Sigmoid colon (tissue), 7 donors: ENCODE results near the gene TPCN1. TPM values are rescaled to one million over a fixed set of nuclear protein-coding genes. Genes with fewer than 3 reads are reported as not detected.

Experiments used
- DNase-seq: peaks from one replicate; pipeline ENCODE4 v3.0.0-alpha.2; 2019
- H3K27ac ChIP-seq, 4 donors: fragments of 200-600 bp; sonication (generic); one replicate each; pipeline ENCODE4 v1.5.1; 2016 to 2019; ENCODE audit warnings: mild to moderate bottlenecking in 1 of 4
- H3K27me3 ChIP-seq, 3 donors: fragments of 200-600 bp; sonication (generic); one replicate each; pipeline ENCODE4 v1.5.1; 2019; ENCODE audit warnings: mild to moderate bottlenecking in 1 of 3
- H3K36me3 ChIP-seq, 4 donors: fragments of 200-600 bp; sonication (generic); one replicate each; pipeline ENCODE4 v1.5.1; 2016 to 2019
- H3K4me1 ChIP-seq, 4 donors: fragments of 200-600 bp; sonication (generic); one replicate each; pipeline ENCODE4 v1.5.1; 2017 to 2019
- H3K4me3 ChIP-seq, 4 donors: fragments of 200-600 bp; sonication (generic); one replicate each; pipeline ENCODE4 v1.5.1; 2017 to 2019; ENCODE audit warnings: mild to moderate bottlenecking in 2 of 4, moderate library complexity in 1 of 4
- H3K9me3 ChIP-seq, 4 donors: fragments of 200-600 bp in 3 of 4; sonication (generic) in 3 of 4; one replicate each; pipeline versions ENCODE4 v1.5.1 to v1.6.1; 2013 to 2019
- CTCF ChIP-seq, 4 experiments: fragments of 450-650 bp in 3 of 4; fragments of 200-600 bp in 1 of 4; IDR thresholded peaks; one replicate each; pipeline ENCODE4 v1.5.1; 2016 to 2019; ENCODE audit warnings: antibody characterized with exemption in 4 of 4, mild to moderate bottlenecking in 3 of 4, moderate library complexity in 2 of 4
- EP300 ChIP-seq, 4 donors: sonication (generic); formaldehyde crosslinking; IDR thresholded peaks; one replicate each; pipeline ENCODE4 v1.6.1; 2017; ENCODE audit warnings: antibody characterized with exemption in 4 of 4
- POLR2A ChIP-seq, 2 donors: fragments of 450-650 bp; IDR thresholded peaks; one replicate each; pipeline ENCODE4 v1.6.1; 2016; ENCODE audit warnings: antibody characterized with exemption in 2 of 2, mild to moderate bottlenecking in 2 of 2, moderate library complexity in 2 of 2
- POLR2AphosphoS5 ChIP-seq, 4 donors: sonication (generic); formaldehyde crosslinking; IDR thresholded peaks; one replicate each; pipeline ENCODE4 v1.6.1; 2017; ENCODE audit warnings: antibody characterized with exemption in 4 of 4
- WGBS, 2 donors: extraction: QIAGEN DNeasy Blood & Tissue Kit; methylation state at CpG; one replicate each; pipeline ENCODE4 v1.1.7; 2013; 5-methylcytosine and 5-hydroxymethylcytosine counted together
- intact Hi-C: fragments of 100-400 bp; cut with DNase I; formaldehyde crosslinking; loops from one replicate; pipeline ENCODE4 v1.15.1; 2023
- polyA plus RNA-seq, 3 donors: library from polyadenylated mRNA; stranded (reverse); fragments of 200-250 nt; gene quantifications; one replicate each; pipeline ENCODE4 v1.2.3, GENCODE V29; 2013
- total RNA-seq, 4 donors: library from RNA; depleted of rRNA; stranded (reverse); fragments of >200 nt; gene quantifications; one replicate each; pipeline ENCODE4 v1.1.0, GENCODE V29; 2016
- donor health status: healthy with polysubstance abuse.
- donor health status: Bipolar disorder and iron deficiency.
- donor health status: healthy.

The TPCN1 gene
- total and polyA plus RNA-seq, 7 donors, result 6.0 to 51.5 (median 28.3) TPM

GRCh38 chr12:113295886-113296556, 74.8 kb downstream of the TPCN1 start:
- DNase-seq, result no peak
- 90 to 95% methylated on average over 24 of the region's 24 CpGs for WGBS, 2 donors
- H3K4me1 ChIP-seq, result peaks cover 0 to 13% (median 9%) of the 10 kb centered on the region in 4 donors
- TF ChIP-seq POLR2AphosphoS5 (IDR thresholded peaks at IDR 0.05), result no peak
- peaks cover 20 to 81% (median 34%) of the 10 kb centered on the region in 4 donors for H3K36me3 ChIP-seq
- intact Hi-C loops, result no loop called here
- no peak overlapping the region for H3K27ac ChIP-seq
- H3K4me3 ChIP-seq, result no peak overlapping the region
- H3K27me3 ChIP-seq, result no peaks in the 10 kb centered on the region
- H3K9me3 ChIP-seq, result no peaks in the 10 kb centered on the region

GRCh38 chr12:113296557-113297213, 75.4 kb downstream of the TPCN1 start:
- intact Hi-C loops, result no loop called here

GRCh38 chr12:113297214-113297587, 75.9 kb downstream of the TPCN1 start:
- peaks cover 16 to 69% (median 28%) of the 10 kb centered on the region in 4 donors for H3K36me3 ChIP-seq
- 82 to 86% methylated on average over 9 of the region's 9 CpGs for WGBS, 2 donors

More at GRCh38 chr12:113296557-113297213, 75.4 kb downstream of the TPCN1 start:
- H3K27me3 ChIP-seq, result no peaks in the 10 kb centered on the region
- WGBS, 2 donors, result 91 to 92% methylated on average over 23 of the region's 23 CpGs
- H3K9me3 ChIP-seq, result no peaks in the 10 kb centered on the region
- no peak for DNase-seq
- H3K27ac ChIP-seq, result no peak overlapping the region
- H3K4me3 ChIP-seq, result no peak overlapping the region
- H3K36me3 ChIP-seq, result peaks cover 20 to 74% (median 31%) of the 10 kb centered on the region in 4 donors
- H3K4me1 ChIP-seq, result peaks cover 0 to 13% (median 9%) of the 10 kb centered on the region in 4 donors
- TF ChIP-seq POLR2AphosphoS5 (IDR thresholded peaks at IDR 0.05), result no peak
- no peak for TF ChIP-seq CTCF (IDR thresholded peaks at IDR 0.05)
- no peak for TF ChIP-seq POLR2A (IDR thresholded peaks at IDR 0.05)
- no peak for TF ChIP-seq EP300 (IDR thresholded peaks at IDR 0.05)

GRCh38 chr12:113297621-113298471, 76.6 kb downstream of the TPCN1 start:
- Histone ChIP-seq H3K4me3 (no peak overlapping the region), H3K9me3 (no peaks in the 10 kb centered on the region), H3K27ac (peak overlapping the region in 2 of 4 donors; percentile 14 to 37), H3K36me3 (peaks cover 10 to 62% (median 22%) of the 10 kb centered on the region in 4 donors), H3K4me1 (peaks cover 0 to 13% (median 9%) of the 10 kb centered on the region in 4 donors), H3K27me3 (no peaks in the 10 kb centered on the region)
- intact Hi-C loops, result no loop called here
- TF ChIP-seq POLR2AphosphoS5 (IDR thresholded peaks at IDR 0.05), result no peak
- TF ChIP-seq CTCF (IDR thresholded peaks at IDR 0.05), result no peak
- TF ChIP-seq POLR2A (IDR thresholded peaks at IDR 0.05), result no peak
- TF ChIP-seq EP300 (IDR thresholded peaks at IDR 0.05), result no peak
- no peak for DNase-seq
- WGBS, 2 donors, result 82 to 85% methylated on average over 13 of the region's 13 CpGs

More at GRCh38 chr12:113297214-113297587, 75.9 kb downstream of the TPCN1 start:
- Histone ChIP-seq H3K9me3 (no peaks in the 10 kb centered on the region), H3K4me1 (peaks cover 0 to 13% (median 9%) of the 10 kb centered on the region in 4 donors), H3K27me3 (no peaks in the 10 kb centered on the region), H3K4me3 (no peak overlapping the region), H3K27ac (no peak overlapping the region)
- no peak for DNase-seq
- intact Hi-C loops, result no loop called here
- TF ChIP-seq CTCF (IDR thresholded peaks at IDR 0.05) (no peak), POLR2A (IDR thresholded peaks at IDR 0.05) (no peak), POLR2AphosphoS5 (IDR thresholded peaks at IDR 0.05) (no peak), EP300 (IDR thresholded peaks at IDR 0.05) (no peak)

- Histone ChIP-seq H3K9me3 (no peaks in the 10 kb centered on the region), H3K36me3 (peaks cover 6 to 56% (median 18%) of the 10 kb centered on the region in 4 donors), H3K27me3 (no peaks in the 10 kb centered on the region), H3K4me3 (no peak overlapping the region), H3K4me1 (peaks cover 0 to 13% (median 9%) of the 10 kb centered on the region in 4 donors), H3K27ac (peak overlapping the region in 1 of 4 donors; percentile 37)
- 78 to 92% methylated on average over 5 of the region's 5 CpGs for WGBS, 2 donors
- DNase-seq, result no peak
- intact Hi-C loops, result no loop called here
- TF ChIP-seq POLR2AphosphoS5 (IDR thresholded peaks at IDR 0.05), result no peak
- TF ChIP-seq POLR2A (IDR thresholded peaks at IDR 0.05), result no peak
- no peak for TF ChIP-seq EP300 (IDR thresholded peaks at IDR 0.05)
- no peak for TF ChIP-seq CTCF (IDR thresholded peaks at IDR 0.05)
Observed at GRCh38 chr12:113298472-113298817, 77.2 kb downstream of the TPCN1 start.
